ENCODE measurements around the gene VAMP7. TPM values are rescaled to one million over a fixed set of nuclear protein-coding genes. Genes with fewer than 3 reads are reported as not detected.

VAMP7 gene
- total RNA-seq, 2 donors from 2014 or later: 28.7 to 30.3 TPM

Other genes starting within 250 kb of the VAMP7 start
- gene IL9R, start 116.4 kb downstream of the VAMP7 start, total RNA-seq: 1 to 10 TPM; 4.1 to 4.3 TPM